Measurements from ENCODE around the gene CST6.

Gene CST6

GRCh38 chr11:66011785-66012303 is at the start of gene CST6:
Gene CST6, plus strand, starts transcription at chr11:66012008. Its CDS starts 37 bp downstream, at chr11:66012045.
- no peak for DNase-seq

- DNase-seq = no peak
Measured at GRCh38 chr11:65962141-65962564, 49.7 kb upstream of the CST6 start.

GRCh38 chr11:65964906-65965305 is 46.9 kb upstream of the CST6 start:
- no peak for DNase-seq

GRCh38 chr11:65965986-65966762 is 45.6 kb upstream of the CST6 start:
- DNase-seq = no peak

- DNase-seq = no peak
Measured at GRCh38 chr11:65967329-65967934, 44.4 kb upstream of the CST6 start.

GRCh38 chr11:65968600-65969482 is 43.0 kb upstream of the CST6 start:
- DNase-seq = no peak

GRCh38 chr11:65972116-65972515 is 39.7 kb upstream of the CST6 start:
- DNase-seq = no peak

GRCh38 chr11:65973439-65974110 is 38.2 kb upstream of the CST6 start:
- no peak for DNase-seq

- no peak for DNase-seq
Measured at GRCh38 chr11:65975771-65976170, 36.0 kb upstream of the CST6 start.

GRCh38 chr11:65976216-65977176 is 35.3 kb upstream of the CST6 start:
- DNase-seq = no peak

- DNase-seq = no peak
Measured at GRCh38 chr11:65977621-65978390, 34.0 kb upstream of the CST6 start.

- DNase-seq = no peak
Measured at GRCh38 chr11:65978391-65979238, 33.2 kb upstream of the CST6 start.

GRCh38 chr11:65979261-65979759 is 32.5 kb upstream of the CST6 start:
- no peak for DNase-seq

- DNase-seq = no peak
Measured at GRCh38 chr11:65981101-65981740, 30.6 kb upstream of the CST6 start.

- DNase-seq = no peak
Measured at GRCh38 chr11:65981972-65982823, 29.6 kb upstream of the CST6 start.

GRCh38 chr11:65982824-65983588 is 28.8 kb upstream of the CST6 start:
- DNase-seq = no peak

- no peak for DNase-seq
Measured at GRCh38 chr11:65983589-65983987, 28.2 kb upstream of the CST6 start.
